H1 (cell line): ENCODE results near the gene CHRM3. TPM values are rescaled to one million over a fixed set of nuclear protein-coding genes. Genes with fewer than 3 reads are reported as not detected.

ENCODE experiments used
- CBX8 ChIP-seq: fragments of 300-800, 300-1000 bp; sonication (generic); IDR thresholded peaks from 2 replicates; pipeline ENCODE4 v1.7.1; 2016; ENCODE audit warnings: low read depth, low read length, borderline replicate concordance
- CHD2 ChIP-seq: IDR thresholded peaks from 2 replicates; pipeline ENCODE4 v1.6.1; 2012; ENCODE audit warnings: low read length, improper control_type of control experiment
- JUND ChIP-seq: IDR thresholded peaks from 2 replicates; pipeline ENCODE4 v1.6.1; 2011; ENCODE audit warnings: mild to moderate bottlenecking, improper control_type of control experiment, low read length
- RBBP5 ChIP-seq: IDR thresholded peaks from 2 replicates; pipeline ENCODE4 v1.7.1; 2012; ENCODE audit warnings: low read depth, mild to moderate bottlenecking, inconsistent platforms, low read length, moderate library complexity, borderline replicate concordance
- TAF1 ChIP-seq: IDR thresholded peaks from 2 replicates; pipeline ENCODE4 v1.6.1; 2011; ENCODE audit warnings: mild to moderate bottlenecking, low read depth, low read length
- TCF12 ChIP-seq: IDR thresholded peaks from 2 replicates; pipeline ENCODE4 v1.6.1; 2011; ENCODE audit warnings: low read depth, mild to moderate bottlenecking, low read length
- YY1 ChIP-seq: IDR thresholded peaks from 2 replicates; pipeline ENCODE4 v1.6.1; 2011; ENCODE audit warnings: low read depth, mild to moderate bottlenecking, low read length
- polyA plus RNA-seq, 7 experiments: library from polyadenylated mRNA; depleted of rRNA in 3 of 7; stranded (reverse) in 5 of 7; unstranded in 2 of 7; fragments of >200 nt in 5 of 7; fragments of 200-250 nt in 2 of 7; gene quantifications; 1 replicate in 5 of 7; 2 replicates in 1 of 7; 4 replicates in 1 of 7; pipeline versions ENCODE4 v1.2.1 to v1.2.3, GENCODE V29; 2011 to 2013; ENCODE audit warnings: missing spikeins in 2 of 7, mixed read lengths in 2 of 7
- total RNA-seq: library from RNA; stranded (reverse); fragmentation: NEBNext Ultra II Directional; extraction: Animal tissue kit (Norgen Biotek cat#: 25700); gene quantifications from 2 replicates; pipeline ENCODE4 v1.2.1, GENCODE V29; 2021
- TF ChIP-seq, protein P1 (sequence below): fragments of 300-600 bp; sonication (generic); IDR thresholded peaks from 2 replicates; pipeline ENCODE4 v1.7.1; 2012; ENCODE audit warnings: low read length, moderate library complexity, mild to moderate bottlenecking, inconsistent platforms; ENCODE audit not compliant: insufficient replicate concordance

Gene CHRM3
- total and polyA plus RNA-seq, 2 of the 8 experiments (the other 6 are each of a cell fraction or from before 2014, with no cell fraction given), result 3.3 to 5.0 TPM

- TF ChIP-seq, protein P1, sequence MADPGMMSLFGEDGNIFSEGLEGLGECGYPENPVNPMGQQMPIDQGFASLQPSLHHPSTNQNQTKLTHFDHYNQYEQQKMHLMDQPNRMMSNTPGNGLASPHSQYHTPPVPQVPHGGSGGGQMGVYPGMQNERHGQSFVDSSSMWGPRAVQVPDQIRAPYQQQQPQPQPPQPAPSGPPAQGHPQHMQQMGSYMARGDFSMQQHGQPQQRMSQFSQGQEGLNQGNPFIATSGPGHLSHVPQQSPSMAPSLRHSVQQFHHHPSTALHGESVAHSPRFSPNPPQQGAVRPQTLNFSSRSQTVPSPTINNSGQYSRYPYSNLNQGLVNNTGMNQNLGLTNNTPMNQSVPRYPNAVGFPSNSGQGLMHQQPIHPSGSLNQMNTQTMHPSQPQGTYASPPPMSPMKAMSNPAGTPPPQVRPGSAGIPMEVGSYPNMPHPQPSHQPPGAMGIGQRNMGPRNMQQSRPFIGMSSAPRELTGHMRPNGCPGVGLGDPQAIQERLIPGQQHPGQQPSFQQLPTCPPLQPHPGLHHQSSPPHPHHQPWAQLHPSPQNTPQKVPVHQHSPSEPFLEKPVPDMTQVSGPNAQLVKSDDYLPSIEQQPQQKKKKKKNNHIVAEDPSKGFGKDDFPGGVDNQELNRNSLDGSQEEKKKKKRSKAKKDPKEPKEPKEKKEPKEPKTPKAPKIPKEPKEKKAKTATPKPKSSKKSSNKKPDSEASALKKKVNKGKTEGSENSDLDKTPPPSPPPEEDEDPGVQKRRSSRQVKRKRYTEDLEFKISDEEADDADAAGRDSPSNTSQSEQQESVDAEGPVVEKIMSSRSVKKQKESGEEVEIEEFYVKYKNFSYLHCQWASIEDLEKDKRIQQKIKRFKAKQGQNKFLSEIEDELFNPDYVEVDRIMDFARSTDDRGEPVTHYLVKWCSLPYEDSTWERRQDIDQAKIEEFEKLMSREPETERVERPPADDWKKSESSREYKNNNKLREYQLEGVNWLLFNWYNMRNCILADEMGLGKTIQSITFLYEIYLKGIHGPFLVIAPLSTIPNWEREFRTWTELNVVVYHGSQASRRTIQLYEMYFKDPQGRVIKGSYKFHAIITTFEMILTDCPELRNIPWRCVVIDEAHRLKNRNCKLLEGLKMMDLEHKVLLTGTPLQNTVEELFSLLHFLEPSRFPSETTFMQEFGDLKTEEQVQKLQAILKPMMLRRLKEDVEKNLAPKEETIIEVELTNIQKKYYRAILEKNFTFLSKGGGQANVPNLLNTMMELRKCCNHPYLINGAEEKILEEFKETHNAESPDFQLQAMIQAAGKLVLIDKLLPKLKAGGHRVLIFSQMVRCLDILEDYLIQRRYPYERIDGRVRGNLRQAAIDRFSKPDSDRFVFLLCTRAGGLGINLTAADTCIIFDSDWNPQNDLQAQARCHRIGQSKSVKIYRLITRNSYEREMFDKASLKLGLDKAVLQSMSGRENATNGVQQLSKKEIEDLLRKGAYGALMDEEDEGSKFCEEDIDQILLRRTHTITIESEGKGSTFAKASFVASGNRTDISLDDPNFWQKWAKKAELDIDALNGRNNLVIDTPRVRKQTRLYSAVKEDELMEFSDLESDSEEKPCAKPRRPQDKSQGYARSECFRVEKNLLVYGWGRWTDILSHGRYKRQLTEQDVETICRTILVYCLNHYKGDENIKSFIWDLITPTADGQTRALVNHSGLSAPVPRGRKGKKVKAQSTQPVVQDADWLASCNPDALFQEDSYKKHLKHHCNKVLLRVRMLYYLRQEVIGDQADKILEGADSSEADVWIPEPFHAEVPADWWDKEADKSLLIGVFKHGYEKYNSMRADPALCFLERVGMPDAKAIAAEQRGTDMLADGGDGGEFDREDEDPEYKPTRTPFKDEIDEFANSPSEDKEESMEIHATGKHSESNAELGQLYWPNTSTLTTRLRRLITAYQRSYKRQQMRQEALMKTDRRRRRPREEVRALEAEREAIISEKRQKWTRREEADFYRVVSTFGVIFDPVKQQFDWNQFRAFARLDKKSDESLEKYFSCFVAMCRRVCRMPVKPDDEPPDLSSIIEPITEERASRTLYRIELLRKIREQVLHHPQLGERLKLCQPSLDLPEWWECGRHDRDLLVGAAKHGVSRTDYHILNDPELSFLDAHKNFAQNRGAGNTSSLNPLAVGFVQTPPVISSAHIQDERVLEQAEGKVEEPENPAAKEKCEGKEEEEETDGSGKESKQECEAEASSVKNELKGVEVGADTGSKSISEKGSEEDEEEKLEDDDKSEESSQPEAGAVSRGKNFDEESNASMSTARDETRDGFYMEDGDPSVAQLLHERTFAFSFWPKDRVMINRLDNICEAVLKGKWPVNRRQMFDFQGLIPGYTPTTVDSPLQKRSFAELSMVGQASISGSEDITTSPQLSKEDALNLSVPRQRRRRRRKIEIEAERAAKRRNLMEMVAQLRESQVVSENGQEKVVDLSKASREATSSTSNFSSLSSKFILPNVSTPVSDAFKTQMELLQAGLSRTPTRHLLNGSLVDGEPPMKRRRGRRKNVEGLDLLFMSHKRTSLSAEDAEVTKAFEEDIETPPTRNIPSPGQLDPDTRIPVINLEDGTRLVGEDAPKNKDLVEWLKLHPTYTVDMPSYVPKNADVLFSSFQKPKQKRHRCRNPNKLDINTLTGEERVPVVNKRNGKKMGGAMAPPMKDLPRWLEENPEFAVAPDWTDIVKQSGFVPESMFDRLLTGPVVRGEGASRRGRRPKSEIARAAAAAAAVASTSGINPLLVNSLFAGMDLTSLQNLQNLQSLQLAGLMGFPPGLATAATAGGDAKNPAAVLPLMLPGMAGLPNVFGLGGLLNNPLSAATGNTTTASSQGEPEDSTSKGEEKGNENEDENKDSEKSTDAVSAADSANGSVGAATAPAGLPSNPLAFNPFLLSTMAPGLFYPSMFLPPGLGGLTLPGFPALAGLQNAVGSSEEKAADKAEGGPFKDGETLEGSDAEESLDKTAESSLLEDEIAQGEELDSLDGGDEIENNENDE, result no peak
- TF ChIP-seq JUND (no peak), TAF1 (no peak), RBBP5 (no peak), YY1 (no peak), CBX8 (no peak), TCF12 (no peak), CHD2 (no peak)
Measured at GRCh38 chr1:239422818-239423217, 36.5 kb downstream of the CHRM3 start (continued).
